ENCODE measurements around the gene APLNR. TPM values are rescaled to one million over a fixed set of nuclear protein-coding genes. Genes with fewer than 3 reads are reported as not detected.

APLNR gene
- total and polyA plus RNA-seq, 2 of the 8 experiments (the other 6 are each of a cell fraction or from before 2014, with no cell fraction given) = 0.80 TPM; not detected in 1

GRCh38 chr11:57277845-57278720 lies 41.0 kb upstream of the APLNR start (continued):
- no peak for TF ChIP-seq ATF2 (IDR thresholded peaks at IDR 0.05; ENCODE audit: low read length)
- no peak for TF ChIP-seq TCF12 (IDR thresholded peaks at IDR 0.05; ENCODE audit: low read depth, low read length)
- no peak for TF ChIP-seq KDM4A (IDR thresholded peaks at IDR 0.05; ENCODE audit: low read depth, low read length, severe bottlenecking)
- no peak for TF ChIP-seq GABPA (IDR thresholded peaks at IDR 0.05; ENCODE audit: borderline replicate concordance, insufficient read depth, low read length)
- TF ChIP-seq RBBP5 (IDR thresholded peaks at IDR 0.05; ENCODE audit: borderline replicate concordance, low read depth, low read length) = peak; percentile 77; the same call in 1 of the 2 replicates
- TF ChIP-seq GTF2F1 (IDR thresholded peaks at IDR 0.05; ENCODE audit: borderline replicate concordance, low read depth, low read length) = no peak
- TF ChIP-seq POLR2AphosphoS5 (IDR thresholded peaks at IDR 0.05; ENCODE audit: low read depth, low read length) = no peak
- no peak for TF ChIP-seq RXRA (IDR thresholded peaks at IDR 0.05; ENCODE audit: insufficient read depth, low read depth, low read length)
- no peak for TF ChIP-seq CTBP2 (IDR thresholded peaks at IDR 0.05; ENCODE audit: borderline replicate concordance, insufficient read depth, insufficient read length, low read length)
- TF ChIP-seq YY1 (IDR thresholded peaks at IDR 0.05; ENCODE audit: low read depth, low read length) = no peak
- no peak for TF ChIP-seq RFX5 (IDR thresholded peaks at IDR 0.05; ENCODE audit: borderline replicate concordance, low read depth, low read length)
- TF ChIP-seq NRF1 (IDR thresholded peaks at IDR 0.05; ENCODE audit: low read depth, low read length) = no peak
- TF ChIP-seq SIRT6 (IDR thresholded peaks at IDR 0.05; ENCODE audit: low read length) = no peak
